ENCODE results near the gene MYRF.

The MYRF gene

GRCh38 chr11:61752117-61752924, at the start of gene MYRF:
Gene MYRF, plus strand, starts transcription at chr11:61752636. Its CDS starts 109 bp downstream, at chr11:61752745.
- Histone ChIP-seq H3K4me3 (ENCODE audit: low read depth, low read length) (peak within 1 kb of the TSS; percentile 34), H3K4me1 (ENCODE audit: control insufficient read depth, insufficient read depth, low read length) (no peaks in the 10 kb centered on the region; the same call in 1 of the 2 replicates), H3K9me3 (ENCODE audit: control insufficient read depth, insufficient read depth, low read depth, low read length) (no peaks in the 10 kb centered on the region), H3K36me3 (ENCODE audit: control insufficient read depth in 2 of 2, insufficient read depth in 1 of 2, low read length in 2 of 2) (no peaks in the 10 kb centered on the region), H3K27ac (ENCODE audit: extremely low read depth, low read depth, low read length) (no peak within 1 kb of the TSS)
- CTCF ChIA-PET, result interaction anchor here (0.7 to 6.7 kb wide), 9 partner anchors 14 to 364 kb away, joined by 3 to 118 read pairs (median 6); partner anchors contain the start of genes FEN1 and TMEM258
- POLR2A ChIA-PET, result interaction anchor here (1.1 kb wide), 1 partner anchor 27 kb away, joined by 3 read pairs; no protein-coding TSS in a partner anchor
- TF ChIP-seq ZNF560 (tag by site-specific recombination; IDR thresholded peaks at IDR 0.05; ENCODE audit: borderline replicate concordance) (no peak), ZIC2 (tag by site-specific recombination; IDR thresholded peaks at IDR 0.05) (0 out of 2 replicates have a peak, but pooled peaks have one; percentile 6), PATZ1 (tag by site-specific recombination; IDR thresholded peaks at IDR 0.05) (0 out of 2 replicates have a peak, but pooled peaks have one; percentile 15), SP3 (tag by site-specific recombination; IDR thresholded peaks at IDR 0.05) (no peak), ZNF121 (tag by site-specific recombination; IDR thresholded peaks at IDR 0.05) (peak; percentile 95), ZNF624 (tag by site-specific recombination; IDR thresholded peaks at IDR 0.05) (no peak), SCRT1 (tag by site-specific recombination; IDR thresholded peaks at IDR 0.05; ENCODE audit: borderline replicate concordance) (no peak), GLI2 (tag by site-specific recombination; IDR thresholded peaks at IDR 0.05; ENCODE audit: borderline replicate concordance, low read depth) (no peak), ZNF239 (tag by site-specific recombination; IDR thresholded peaks at IDR 0.05) (no peak), ZNF548 (tag by site-specific recombination; IDR thresholded peaks at IDR 0.05) (no peak), ZNF248 (tag by site-specific recombination; IDR thresholded peaks at IDR 0.05) (no peak), ZBTB6 (tag by site-specific recombination; IDR thresholded peaks at IDR 0.05) (no peak), ZNF280C (tag by site-specific recombination; IDR thresholded peaks at IDR 0.05) (no peak), ZNF626 (tag by site-specific recombination; IDR thresholded peaks at IDR 0.05) (no peak), ZBTB48 (tag by site-specific recombination; IDR thresholded peaks at IDR 0.05) (peak; percentile 42; the same call in 1 of the 2 replicates), ZNF114 (tag by site-specific recombination; IDR thresholded peaks at IDR 0.05) (no peak), ZFHX2 (tag by site-specific recombination; conservative IDR thresholded peaks at IDR 0.05) (peak; percentile 60)
- TF ChIP-seq, protein P1, sequence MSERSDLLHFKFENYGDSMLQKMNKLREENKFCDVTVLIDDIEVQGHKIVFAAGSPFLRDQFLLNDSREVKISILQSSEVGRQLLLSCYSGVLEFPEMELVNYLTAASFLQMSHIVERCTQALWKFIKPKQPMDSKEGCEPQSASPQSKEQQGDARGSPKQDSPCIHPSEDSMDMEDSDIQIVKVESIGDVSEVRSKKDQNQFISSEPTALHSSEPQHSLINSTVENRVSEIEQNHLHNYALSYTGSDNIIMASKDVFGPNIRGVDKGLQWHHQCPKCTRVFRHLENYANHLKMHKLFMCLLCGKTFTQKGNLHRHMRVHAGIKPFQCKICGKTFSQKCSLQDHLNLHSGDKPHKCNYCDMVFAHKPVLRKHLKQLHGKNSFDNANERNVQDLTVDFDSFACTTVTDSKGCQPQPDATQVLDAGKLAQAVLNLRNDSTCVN (tag by site-specific recombination; optimal IDR thresholded peaks at IDR 0.05), result peak; percentile 37
